Measurements from ENCODE around the gene HADH.
"Not testable (repeated sequence)": the region's sequence is repeated elsewhere in the genome, so short reads cannot be mapped to it uniquely, and the experiment has no call there.

HADH gene

GRCh38 chr4:108033348-108033747 is 43.7 kb downstream of the HADH start:
- no peak for DNase-seq

GRCh38 chr4:108034565-108034964 is 44.9 kb downstream of the HADH start:
- DNase-seq: no peak

GRCh38 chr4:108035691-108036090 is 46.0 kb downstream of the HADH start:
- DNase-seq: no peak

GRCh38 chr4:108036213-108036612 is 46.5 kb downstream of the HADH start:
- no peak for DNase-seq

- no peak for DNase-seq
Measured at GRCh38 chr4:108037884-108038283, 48.2 kb downstream of the HADH start.

GRCh38 chr4:108042927-108043326 is 53.2 kb downstream of the HADH start:
- no peak for DNase-seq

- DNase-seq: peak; percentile 22
Measured at GRCh38 chr4:108043526-108043925, 53.8 kb downstream of the HADH start.

GRCh38 chr4:108044951-108045686 is 55.4 kb downstream of the HADH start:
- peak; percentile 27 for DNase-seq

GRCh38 chr4:108045687-108046024 is 56.0 kb downstream of the HADH start:
- DNase-seq: peak; percentile 38

- DNase-seq: no peak
Measured at GRCh38 chr4:108047199-108047598, 57.5 kb downstream of the HADH start.

- DNase-seq: no peak
Measured at GRCh38 chr4:108048157-108048556, 58.5 kb downstream of the HADH start.

- no peak for DNase-seq
Measured at GRCh38 chr4:108048997-108049396, 59.3 kb downstream of the HADH start.

GRCh38 chr4:108049406-108049805 is 59.7 kb downstream of the HADH start:
- no peak for DNase-seq

- DNase-seq: not testable (repeated sequence)
Measured at GRCh38 chr4:108050166-108051111, 60.8 kb downstream of the HADH start.

GRCh38 chr4:108051343-108051742 is 61.7 kb downstream of the HADH start:
- no peak for DNase-seq

- DNase-seq: no peak
Measured at GRCh38 chr4:108052558-108053120, 63.0 kb downstream of the HADH start.

- no peak for DNase-seq
Measured at GRCh38 chr4:108053251-108053711, 63.6 kb downstream of the HADH start.

- no peak for DNase-seq
Measured at GRCh38 chr4:108054025-108054638, 64.4 kb downstream of the HADH start.

- DNase-seq: no peak
Measured at GRCh38 chr4:108055787-108056186, 66.1 kb downstream of the HADH start.

- no peak for DNase-seq
Measured at GRCh38 chr4:108056418-108056817, 66.7 kb downstream of the HADH start.

GRCh38 chr4:108058685-108059440 is 69.2 kb downstream of the HADH start:
- DNase-seq: peak; percentile 57

GRCh38 chr4:108060164-108060563 is 70.5 kb downstream of the HADH start:
- peak; percentile 38 for DNase-seq
